ENCODE data around the gene MAPT.

MAPT gene

GRCh38 chr17:46030752-46031151 lies 136.4 kb downstream of the MAPT start:
- DNase-seq (ENCODE audit: low spot score): no peak

GRCh38 chr17:46031440-46031839 lies 137.1 kb downstream of the MAPT start:
- DNase-seq (ENCODE audit: low spot score): no peak

GRCh38 chr17:46031920-46032319 lies 137.6 kb downstream of the MAPT start:
- no peak for DNase-seq (ENCODE audit: low spot score)

GRCh38 chr17:46032909-46033308 lies 138.6 kb downstream of the MAPT start:
- DNase-seq (ENCODE audit: low spot score): no peak

GRCh38 chr17:46033392-46033791 lies 139.0 kb downstream of the MAPT start:
- no peak for DNase-seq (ENCODE audit: low spot score)

GRCh38 chr17:46035112-46035818 lies 140.9 kb downstream of the MAPT start:
- DNase-seq (ENCODE audit: low spot score): no peak

- no peak for DNase-seq (ENCODE audit: low spot score)
Measured at GRCh38 chr17:46036491-46036890, 142.1 kb downstream of the MAPT start.

- DNase-seq (ENCODE audit: low spot score): no peak
Measured at GRCh38 chr17:46037722-46038255, 143.4 kb downstream of the MAPT start.

GRCh38 chr17:46038414-46038813 lies 144.1 kb downstream of the MAPT start:
- no peak for DNase-seq (ENCODE audit: low spot score)

GRCh38 chr17:46038937-46039336 lies 144.6 kb downstream of the MAPT start:
- no peak for DNase-seq (ENCODE audit: low spot score)

- DNase-seq (ENCODE audit: low spot score): no peak
Measured at GRCh38 chr17:46039592-46040186, 145.3 kb downstream of the MAPT start.

- DNase-seq (ENCODE audit: low spot score): no peak
Measured at GRCh38 chr17:46042246-46042645, 147.9 kb downstream of the MAPT start.

- no peak for DNase-seq (ENCODE audit: low spot score)
Measured at GRCh38 chr17:46042925-46043324, 148.6 kb downstream of the MAPT start.

- DNase-seq (ENCODE audit: low spot score): no peak
Measured at GRCh38 chr17:46043606-46044005, 149.3 kb downstream of the MAPT start.

- DNase-seq (ENCODE audit: low spot score): peak; percentile 47
Measured at GRCh38 chr17:46044286-46044928, 150.1 kb downstream of the MAPT start.

GRCh38 chr17:46044989-46045388 lies 150.6 kb downstream of the MAPT start:
- DNase-seq (ENCODE audit: low spot score): no peak

GRCh38 chr17:46045639-46046038 lies 151.3 kb downstream of the MAPT start:
- no peak for DNase-seq (ENCODE audit: low spot score)

- no peak for DNase-seq (ENCODE audit: low spot score)
Measured at GRCh38 chr17:46046957-46047356, 152.6 kb downstream of the MAPT start.

GRCh38 chr17:46047398-46047797 lies 153.0 kb downstream of the MAPT start:
- DNase-seq (ENCODE audit: low spot score): no peak

- DNase-seq (ENCODE audit: low spot score): no peak
Measured at GRCh38 chr17:46047856-46048255, 153.5 kb downstream of the MAPT start.

- no peak for DNase-seq (ENCODE audit: low spot score)
Measured at GRCh38 chr17:46049656-46050055, 155.3 kb downstream of the MAPT start.

- no peak for DNase-seq (ENCODE audit: low spot score)
Measured at GRCh38 chr17:46053911-46054534, 159.7 kb downstream of the MAPT start.
